NCI-H526 treated with DMSO at 0.1 percent for 48 hours (cell line): ENCODE results near the gene SMYD2.
"Not testable (repeated sequence)": the region's sequence is repeated elsewhere in the genome, so short reads cannot be mapped to it uniquely, and the experiment has no call there.

Experiments used
- DNase-seq: peaks from one replicate; lab custom pipeline; 2025; lab: John Stamatoyannopoulos, UW

The SMYD2 gene

GRCh38 chr1:214271995-214272731 is 8.8 kb upstream of the SMYD2 start:
- DNase-seq = no peak

GRCh38 chr1:214272964-214273533 is 7.9 kb upstream of the SMYD2 start:
- DNase-seq = no peak

- DNase-seq = not testable (repeated sequence)
These were observed 5.3 kb upstream of the SMYD2 start for GRCh38 chr1:214275700-214276099.

- no peak for DNase-seq
These were observed 4.2 kb upstream of the SMYD2 start for GRCh38 chr1:214276786-214277185.

- DNase-seq = no peak
These were observed 3.0 kb upstream of the SMYD2 start for GRCh38 chr1:214277704-214278635.

- DNase-seq = no peak
These were observed 456 bp upstream of the SMYD2 start for GRCh38 chr1:214280386-214281020.

GRCh38 chr1:214281720-214282629 is 1.0 kb downstream of the SMYD2 start:
- no peak for DNase-seq

- DNase-seq = no peak
These were observed 1.8 kb downstream of the SMYD2 start for GRCh38 chr1:214282630-214283242.

GRCh38 chr1:214285610-214286440 is 4.9 kb downstream of the SMYD2 start:
- DNase-seq = no peak

- DNase-seq = no peak
These were observed 6.9 kb downstream of the SMYD2 start for GRCh38 chr1:214287884-214288283.

- no peak for DNase-seq
These were observed 8.8 kb downstream of the SMYD2 start for GRCh38 chr1:214289574-214290272.

- DNase-seq = no peak
These were observed 9.6 kb downstream of the SMYD2 start for GRCh38 chr1:214290424-214291037.

- no peak for DNase-seq
These were observed 11.4 kb downstream of the SMYD2 start for GRCh38 chr1:214292322-214292721.

- DNase-seq = no peak
These were observed 15.0 kb downstream of the SMYD2 start for GRCh38 chr1:214295934-214296333.

- no peak for DNase-seq
These were observed 16.1 kb downstream of the SMYD2 start for GRCh38 chr1:214296860-214297745.

GRCh38 chr1:214300149-214300780 is 19.3 kb downstream of the SMYD2 start:
- DNase-seq = no peak

- DNase-seq = no peak
These were observed 20.6 kb downstream of the SMYD2 start for GRCh38 chr1:214301526-214301925.
